ENCODE results near the gene SLC1A1. TPM values are rescaled to one million over a fixed set of nuclear protein-coding genes. Genes with fewer than 3 reads are reported as not detected.

SLC1A1 gene
- total RNA-seq: 2.0 and 3.2 TPM in 2 replicates

GRCh38 chr9:4489919-4490704 lies at the start of gene SLC1A1:
TSS of gene SLC1A1 (plus strand) at chr9:4490468. CDS start at chr9:4490680, 212 bp downstream.

Other genes with a start within 250 kb of the SLC1A1 start
- gene GLIS3, start 190.4 kb upstream of the SLC1A1 start, total RNA-seq: 9.4 and 14.4 TPM in 2 replicates
- gene PLPP6, start 171.8 kb downstream of the SLC1A1 start, total RNA-seq: 8.1 and 12.2 TPM in 2 replicates
- 0.86 TPM in 1 of 2 replicates, not detected in the other for gene SPATA6L, start 176.0 kb downstream of the SLC1A1 start, total RNA-seq
- 19.5 and 28.3 TPM in 2 replicates for gene CDC37L1, start 189.1 kb downstream of the SLC1A1 start, total RNA-seq